Epithelial cell of prostate (primary cell): Measurements from ENCODE around the gene RAMAC.
"Not testable (repeated sequence)": the region's sequence is repeated elsewhere in the genome, so short reads cannot be mapped to it uniquely, and the experiment has no call there.

ENCODE experiments used
- DNase-seq: peaks from one replicate; pipeline ENCODE4 v3.0.0-alpha.2; 2011; ENCODE audit warnings: low read depth, low spot score
- H3K27ac ChIP-seq: fragments of 450-650 bp; 2 replicates; pipeline ENCODE4 v1.5.1; 2017; ENCODE audit warnings: mild to moderate bottlenecking

The RAMAC gene

GRCh38 chr15:82964890-82965289 is 21.1 kb upstream of the RAMAC start:
- no peak overlapping the region for H3K27ac ChIP-seq

DNA sequence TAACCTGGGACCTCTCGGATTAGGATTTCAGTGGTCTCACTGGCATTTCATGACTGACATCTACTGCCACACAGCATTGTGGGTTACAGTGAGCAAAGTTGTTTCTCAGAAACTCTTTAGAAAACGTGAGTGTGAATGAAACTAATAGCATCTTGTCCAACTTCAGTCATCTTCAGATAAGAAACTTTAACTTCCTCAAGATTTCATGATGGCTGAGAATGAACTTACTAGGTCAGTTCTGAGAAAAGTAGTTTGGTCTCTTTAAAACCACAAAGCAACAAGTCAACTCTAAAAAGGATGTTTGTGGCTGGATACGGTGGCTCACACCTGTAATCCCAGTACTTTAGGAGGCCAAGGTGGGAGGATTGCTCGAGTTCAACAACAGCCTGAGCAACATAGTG is 19.3 kb upstream of the RAMAC start:
- no peak overlapping the region for H3K27ac ChIP-seq
- no peak for DNase-seq

More at GRCh38 chr15:82964890-82965289, 21.1 kb upstream of the RAMAC start:
- no peak for DNase-seq

DNA sequence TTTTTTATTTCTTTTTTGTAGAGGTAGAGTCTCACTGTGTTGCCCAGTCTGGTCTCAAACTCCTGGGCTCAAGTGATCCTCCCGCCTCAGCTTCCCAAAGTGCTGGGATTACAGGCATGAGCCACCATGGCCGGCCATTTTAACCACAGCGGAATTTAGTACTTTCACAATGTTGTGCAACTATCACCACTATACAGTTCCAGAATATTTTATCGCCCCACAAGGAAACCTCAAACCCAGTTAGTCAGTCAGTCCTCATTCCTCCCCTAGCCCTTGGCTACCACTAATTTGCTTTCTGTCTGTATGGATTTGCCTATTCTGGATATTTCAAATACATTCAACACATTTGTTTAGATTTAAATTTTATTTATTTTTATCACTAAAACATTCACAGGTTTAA is 17.9 kb upstream of the RAMAC start:
- H3K27ac ChIP-seq, result no peak overlapping the region
- DNase-seq, result no peak

- DNase-seq, result no peak
- no peak overlapping the region for H3K27ac ChIP-seq
Measured at GRCh38 chr15:82969353-82969752, 16.7 kb upstream of the RAMAC start.

DNA sequence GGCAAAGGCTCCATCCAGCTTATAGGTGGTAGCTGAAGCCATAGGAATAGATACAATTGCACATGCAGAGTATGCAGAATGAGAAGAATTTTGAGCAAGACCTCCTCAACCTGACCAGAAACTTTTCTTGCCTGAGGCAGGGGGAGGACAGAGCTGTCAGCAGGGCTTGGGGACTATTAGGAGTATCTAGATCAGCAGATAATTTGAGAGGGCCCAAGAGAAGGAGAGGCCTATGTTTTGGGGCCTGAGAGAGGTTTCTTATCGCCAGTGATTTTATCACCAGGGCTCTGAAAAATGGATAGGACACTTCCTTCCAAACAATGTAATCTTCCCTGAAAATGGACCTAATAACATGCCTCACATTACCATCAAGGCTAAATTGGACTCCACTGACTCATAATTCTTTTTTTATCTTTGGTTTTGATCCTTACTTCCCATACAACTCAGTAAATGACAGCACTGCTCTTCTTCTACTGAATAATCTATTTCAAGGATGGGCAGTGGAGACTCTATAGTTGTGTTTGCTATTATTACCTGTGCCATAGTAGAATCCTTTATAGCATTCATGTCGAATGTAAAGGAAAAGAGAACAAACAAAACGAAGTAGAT is 15.8 kb upstream of the RAMAC start:
- H3K27ac ChIP-seq, result no peak overlapping the region
- DNase-seq, result no peak

DNA sequence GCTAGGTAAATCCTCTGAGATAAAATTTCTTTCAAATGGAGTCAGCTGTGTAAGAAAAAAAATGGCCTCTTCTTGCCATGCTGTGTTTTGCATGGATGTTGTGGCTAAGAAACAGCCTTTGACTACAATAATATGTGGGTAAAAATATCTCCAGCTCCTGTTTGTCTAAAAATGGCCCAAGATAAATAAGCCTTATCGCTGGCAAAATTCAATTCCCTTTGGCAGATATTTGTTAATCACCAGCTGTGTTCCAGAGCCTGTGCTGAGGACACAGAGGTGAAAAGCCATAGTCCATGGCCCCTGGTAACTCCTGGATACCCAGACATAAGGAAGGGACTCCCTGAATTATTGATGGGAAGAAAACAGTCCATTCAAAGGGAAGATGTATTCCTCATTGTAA is 15.3 kb upstream of the RAMAC start:
- no peak for DNase-seq
- no peak overlapping the region for H3K27ac ChIP-seq

- DNase-seq, result no peak
Measured at GRCh38 chr15:82971218-82971984, 14.6 kb upstream of the RAMAC start.

DNA sequence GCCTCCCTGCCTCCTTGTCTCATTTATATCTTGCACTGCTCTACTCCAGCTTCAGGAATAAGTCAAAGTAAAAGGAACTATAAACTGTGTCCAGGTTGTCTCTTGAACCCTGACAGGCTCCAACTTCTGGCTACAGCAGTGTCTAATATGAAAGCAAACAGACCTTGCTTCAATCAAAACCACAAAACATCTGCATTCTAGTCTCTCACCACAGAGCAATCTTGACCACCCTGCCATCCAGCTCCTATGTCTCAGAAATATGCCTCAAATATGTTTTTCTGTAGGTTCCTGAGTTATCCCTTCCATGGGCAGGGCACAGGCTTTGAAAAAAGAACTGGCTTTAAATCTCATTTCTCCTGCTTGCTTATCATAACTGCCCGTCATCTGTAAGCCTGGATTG is 13.0 kb upstream of the RAMAC start:
- no peak for DNase-seq
- H3K27ac ChIP-seq, result no peak overlapping the region

More at GRCh38 chr15:82971218-82971984, 14.6 kb upstream of the RAMAC start:
- no peak overlapping the region for H3K27ac ChIP-seq

DNA sequence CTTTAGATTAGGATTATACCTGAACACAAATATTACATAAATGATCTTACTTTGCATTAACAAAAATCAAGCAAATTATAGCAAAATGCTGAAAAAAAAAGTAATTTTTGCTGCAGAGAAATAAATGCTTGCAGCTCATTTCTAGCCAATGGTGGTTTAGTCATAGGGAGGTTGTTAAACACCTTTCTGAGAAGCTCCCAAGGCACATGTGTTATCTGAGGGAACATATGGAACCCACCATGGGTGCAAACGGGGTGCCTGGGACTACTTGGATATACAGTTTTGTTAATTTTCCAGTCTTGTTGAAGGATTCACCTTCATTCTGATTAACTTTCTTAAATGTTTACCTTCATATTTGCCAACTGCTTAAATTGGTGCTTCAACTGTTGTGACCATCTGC is 8.9 kb upstream of the RAMAC start:
- no peak for DNase-seq
- H3K27ac ChIP-seq, result no peak overlapping the region

GRCh38 chr15:82978438-82978837 is 7.6 kb upstream of the RAMAC start:
- no peak for DNase-seq
- no peak overlapping the region for H3K27ac ChIP-seq

DNA sequence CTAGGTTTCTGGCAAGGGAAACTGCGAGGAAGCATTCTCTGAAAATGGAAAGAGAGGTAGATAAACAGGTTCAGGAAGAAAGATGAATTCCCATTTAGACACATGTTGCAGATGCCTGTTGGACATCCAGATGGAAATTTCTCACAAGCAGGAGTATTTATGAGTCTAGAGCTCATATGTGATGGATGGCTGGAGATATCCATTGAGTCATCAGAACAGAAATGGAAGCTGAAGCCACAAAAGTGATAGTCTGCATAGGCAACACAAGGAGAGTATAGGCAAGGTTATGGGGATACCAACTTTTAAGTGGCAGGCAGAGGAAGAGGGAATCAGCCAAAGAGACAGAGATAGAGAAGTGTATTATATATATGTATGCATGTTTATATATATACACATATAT is 6.3 kb upstream of the RAMAC start:
- no peak for DNase-seq

GRCh38 chr15:82980981-82981380 is 5.0 kb upstream of the RAMAC start:
- no peak overlapping the region for H3K27ac ChIP-seq
- no peak for DNase-seq

More for the DNA sequence above, 6.3 kb upstream of the RAMAC start:
- no peak overlapping the region for H3K27ac ChIP-seq

- peak overlapping the region; percentile 65 for H3K27ac ChIP-seq
- no peak for DNase-seq
Measured at GRCh38 chr15:82986442-82986780, 401 bp downstream of the RAMAC start.

GRCh38 chr15:82992436-82992998 is 6.5 kb downstream of the RAMAC start:
- H3K27ac ChIP-seq, result no peak overlapping the region
- no peak for DNase-seq

GRCh38 chr15:82993144-82993543 is 7.1 kb downstream of the RAMAC start:
- DNase-seq, result no peak
- H3K27ac ChIP-seq, result no peak overlapping the region

DNA sequence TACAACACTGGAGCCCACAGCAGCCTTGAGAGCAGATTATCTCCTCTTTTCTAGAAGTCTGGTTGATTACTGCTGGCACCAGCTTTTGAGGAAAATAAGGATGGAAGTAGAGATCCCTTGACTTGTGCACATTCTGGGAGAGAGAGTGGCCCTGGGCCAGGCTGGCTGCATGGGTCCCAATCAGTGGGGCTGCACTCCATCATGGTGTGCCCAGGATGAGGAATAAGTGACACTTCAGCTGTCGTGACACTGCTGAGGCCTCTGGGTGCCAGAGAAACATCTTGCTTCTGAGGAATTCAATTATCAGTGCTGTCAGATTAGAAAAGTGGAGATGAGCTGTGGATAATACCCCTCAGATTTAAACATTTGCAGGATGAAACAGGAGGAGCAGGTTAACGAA is 9.1 kb downstream of the RAMAC start:
- DNase-seq, result no peak

GRCh38 chr15:82995938-82996337 is 9.9 kb downstream of the RAMAC start:
- DNase-seq, result no peak
- no peak overlapping the region for H3K27ac ChIP-seq

More for the DNA sequence above, 9.1 kb downstream of the RAMAC start:
- H3K27ac ChIP-seq, result no peak overlapping the region

DNA sequence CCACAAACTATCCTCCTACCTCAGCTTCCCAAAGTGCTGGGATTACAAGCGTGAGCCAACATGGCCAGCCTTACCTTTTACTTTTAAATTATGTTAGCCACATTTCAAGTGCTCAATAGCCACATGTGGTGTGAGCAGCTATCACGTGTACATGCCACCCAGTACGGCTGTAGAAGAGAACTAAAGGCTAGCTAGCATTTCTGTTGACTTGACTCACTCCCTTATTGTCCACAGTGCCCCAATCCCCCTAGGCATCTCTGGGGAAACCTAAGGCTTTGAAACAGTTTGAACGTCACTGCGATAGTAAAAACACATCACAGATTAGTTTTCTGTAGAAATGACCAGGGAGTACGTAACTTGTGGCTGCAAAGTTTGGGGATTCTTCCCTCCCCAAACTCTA is 13.4 kb downstream of the RAMAC start:
- H3K27ac ChIP-seq, result no peak overlapping the region
- no peak for DNase-seq

GRCh38 chr15:82999905-83000671 is 14.1 kb downstream of the RAMAC start:
- no peak for DNase-seq
- no peak overlapping the region for H3K27ac ChIP-seq

DNA sequence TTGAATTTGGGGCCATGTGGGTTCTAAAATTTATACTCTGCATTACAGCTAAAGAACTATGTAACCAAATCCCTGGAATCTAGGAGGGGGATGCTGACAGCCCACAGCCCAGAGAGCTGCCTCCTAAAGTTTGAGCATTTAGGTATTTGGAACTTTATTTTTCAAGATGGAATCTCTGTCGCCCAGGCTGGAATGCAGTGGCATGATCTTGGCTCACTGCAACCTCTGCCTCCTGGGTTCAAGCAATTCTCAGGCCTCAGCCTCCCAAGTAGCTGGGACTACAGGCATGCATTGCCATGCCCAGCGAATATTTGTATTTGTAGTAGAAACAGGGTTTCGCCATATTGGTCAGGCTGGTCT is 14.6 kb downstream of the RAMAC start:
- H3K27ac ChIP-seq, DNase-seq: not testable (repeated sequence)

GRCh38 chr15:83010709-83011270 is 24.8 kb downstream of the RAMAC start:
- peak overlapping the region; percentile 79 for H3K27ac ChIP-seq
- DNase-seq, result no peak
